ENCODE measurements around the gene FHOD3.

The FHOD3 gene

DNA sequence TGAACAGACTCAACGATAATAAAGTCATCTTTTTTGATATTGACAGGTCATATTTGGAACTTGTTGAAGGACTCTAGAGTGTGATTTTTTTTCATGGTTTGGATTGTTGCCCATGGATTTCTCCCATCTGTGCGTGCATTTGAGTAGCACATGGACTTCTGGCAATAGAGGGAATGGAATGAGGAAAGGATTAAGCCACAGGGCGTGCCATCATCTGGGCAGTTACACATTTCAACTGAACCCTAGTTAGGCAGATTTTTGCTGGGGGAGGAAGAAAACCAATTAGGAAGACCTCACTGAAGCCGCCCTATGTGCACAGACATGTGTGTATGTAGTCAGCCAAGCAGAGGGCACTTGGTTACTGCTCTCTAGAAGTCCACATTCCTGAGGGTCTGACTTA, 458.7 kb downstream of the FHOD3 start:
- DNase-seq (ENCODE audit: low read depth in 1 of 2, low spot score in 1 of 2) = no peak
- no peak overlapping the region for H3K27ac ChIP-seq (replicated peaks)
- TF ChIP-seq GABPA (IDR thresholded peaks at IDR 0.05; ENCODE audit: low read depth) = no peak
- TF ChIP-seq, protein P1, sequence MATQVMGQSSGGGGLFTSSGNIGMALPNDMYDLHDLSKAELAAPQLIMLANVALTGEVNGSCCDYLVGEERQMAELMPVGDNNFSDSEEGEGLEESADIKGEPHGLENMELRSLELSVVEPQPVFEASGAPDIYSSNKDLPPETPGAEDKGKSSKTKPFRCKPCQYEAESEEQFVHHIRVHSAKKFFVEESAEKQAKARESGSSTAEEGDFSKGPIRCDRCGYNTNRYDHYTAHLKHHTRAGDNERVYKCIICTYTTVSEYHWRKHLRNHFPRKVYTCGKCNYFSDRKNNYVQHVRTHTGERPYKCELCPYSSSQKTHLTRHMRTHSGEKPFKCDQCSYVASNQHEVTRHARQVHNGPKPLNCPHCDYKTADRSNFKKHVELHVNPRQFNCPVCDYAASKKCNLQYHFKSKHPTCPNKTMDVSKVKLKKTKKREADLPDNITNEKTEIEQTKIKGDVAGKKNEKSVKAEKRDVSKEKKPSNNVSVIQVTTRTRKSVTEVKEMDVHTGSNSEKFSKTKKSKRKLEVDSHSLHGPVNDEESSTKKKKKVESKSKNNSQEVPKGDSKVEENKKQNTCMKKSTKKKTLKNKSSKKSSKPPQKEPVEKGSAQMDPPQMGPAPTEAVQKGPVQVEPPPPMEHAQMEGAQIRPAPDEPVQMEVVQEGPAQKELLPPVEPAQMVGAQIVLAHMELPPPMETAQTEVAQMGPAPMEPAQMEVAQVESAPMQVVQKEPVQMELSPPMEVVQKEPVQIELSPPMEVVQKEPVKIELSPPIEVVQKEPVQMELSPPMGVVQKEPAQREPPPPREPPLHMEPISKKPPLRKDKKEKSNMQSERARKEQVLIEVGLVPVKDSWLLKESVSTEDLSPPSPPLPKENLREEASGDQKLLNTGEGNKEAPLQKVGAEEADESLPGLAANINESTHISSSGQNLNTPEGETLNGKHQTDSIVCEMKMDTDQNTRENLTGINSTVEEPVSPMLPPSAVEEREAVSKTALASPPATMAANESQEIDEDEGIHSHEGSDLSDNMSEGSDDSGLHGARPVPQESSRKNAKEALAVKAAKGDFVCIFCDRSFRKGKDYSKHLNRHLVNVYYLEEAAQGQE (IDR thresholded peaks at IDR 0.05; ENCODE audit: insufficient replicate concordance, low read depth) = no peak
- TF ChIP-seq SPI1 (IDR thresholded peaks at IDR 0.05; ENCODE audit: borderline replicate concordance, low read depth) = no peak
- TF ChIP-seq, protein P2, sequence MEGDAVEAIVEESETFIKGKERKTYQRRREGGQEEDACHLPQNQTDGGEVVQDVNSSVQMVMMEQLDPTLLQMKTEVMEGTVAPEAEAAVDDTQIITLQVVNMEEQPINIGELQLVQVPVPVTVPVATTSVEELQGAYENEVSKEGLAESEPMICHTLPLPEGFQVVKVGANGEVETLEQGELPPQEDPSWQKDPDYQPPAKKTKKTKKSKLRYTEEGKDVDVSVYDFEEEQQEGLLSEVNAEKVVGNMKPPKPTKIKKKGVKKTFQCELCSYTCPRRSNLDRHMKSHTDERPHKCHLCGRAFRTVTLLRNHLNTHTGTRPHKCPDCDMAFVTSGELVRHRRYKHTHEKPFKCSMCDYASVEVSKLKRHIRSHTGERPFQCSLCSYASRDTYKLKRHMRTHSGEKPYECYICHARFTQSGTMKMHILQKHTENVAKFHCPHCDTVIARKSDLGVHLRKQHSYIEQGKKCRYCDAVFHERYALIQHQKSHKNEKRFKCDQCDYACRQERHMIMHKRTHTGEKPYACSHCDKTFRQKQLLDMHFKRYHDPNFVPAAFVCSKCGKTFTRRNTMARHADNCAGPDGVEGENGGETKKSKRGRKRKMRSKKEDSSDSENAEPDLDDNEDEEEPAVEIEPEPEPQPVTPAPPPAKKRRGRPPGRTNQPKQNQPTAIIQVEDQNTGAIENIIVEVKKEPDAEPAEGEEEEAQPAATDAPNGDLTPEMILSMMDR (IDR thresholded peaks at IDR 0.05; ENCODE audit: insufficient read depth, low read length) = no peak
- no peak for TF ChIP-seq POLR2AphosphoS5 (IDR thresholded peaks at IDR 0.05; ENCODE audit: low read depth)

DNA sequence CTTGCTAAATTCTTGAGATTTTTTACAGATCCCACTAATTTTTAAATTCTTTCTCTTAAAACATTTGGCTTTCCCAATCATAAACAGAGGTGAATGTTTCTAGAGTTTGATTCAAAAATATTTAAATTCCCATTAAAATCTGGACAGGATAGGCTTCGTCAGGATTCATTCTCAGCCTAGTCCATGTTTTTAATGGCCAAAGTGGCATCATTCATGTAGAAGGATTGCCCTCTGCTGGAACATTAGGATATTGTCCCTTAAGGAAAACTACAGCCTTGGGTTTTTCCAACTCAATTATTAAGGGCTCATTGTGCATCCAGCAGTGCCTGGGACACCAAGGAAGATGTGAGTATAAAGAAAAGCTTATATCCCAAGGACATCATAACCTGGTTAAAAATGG, 459.6 kb downstream of the FHOD3 start:
- Histone ChIP-seq H3K27ac (replicated peaks) (no peak overlapping the region), H3K27me3 (ENCODE audit: insufficient read depth, poor library complexity, severe bottlenecking) (no peaks in the 10 kb centered on the region), H3K4me3 (replicated peaks; ENCODE audit: insufficient read depth, low read length) (no peak overlapping the region)
- no peak for DNase-seq (ENCODE audit: low read depth in 1 of 2, low spot score in 1 of 2)
- no peak for TF ChIP-seq POLR2AphosphoS5 (IDR thresholded peaks at IDR 0.05; ENCODE audit: low read depth)
- TF ChIP-seq, protein P1 (IDR thresholded peaks at IDR 0.05; ENCODE audit: insufficient replicate concordance, low read depth) = no peak
- TF ChIP-seq, protein P2 (IDR thresholded peaks at IDR 0.05; ENCODE audit: insufficient read depth, low read length) = peak; percentile 46
- no peak for TF ChIP-seq GABPA (IDR thresholded peaks at IDR 0.05; ENCODE audit: low read depth)

More for the DNA sequence above, 458.7 kb downstream of the FHOD3 start:
- Histone ChIP-seq H3K4me3 (replicated peaks; ENCODE audit: insufficient read depth, low read length) (no peak overlapping the region), H3K27me3 (ENCODE audit: insufficient read depth, poor library complexity, severe bottlenecking) (no peaks in the 10 kb centered on the region)

DNA sequence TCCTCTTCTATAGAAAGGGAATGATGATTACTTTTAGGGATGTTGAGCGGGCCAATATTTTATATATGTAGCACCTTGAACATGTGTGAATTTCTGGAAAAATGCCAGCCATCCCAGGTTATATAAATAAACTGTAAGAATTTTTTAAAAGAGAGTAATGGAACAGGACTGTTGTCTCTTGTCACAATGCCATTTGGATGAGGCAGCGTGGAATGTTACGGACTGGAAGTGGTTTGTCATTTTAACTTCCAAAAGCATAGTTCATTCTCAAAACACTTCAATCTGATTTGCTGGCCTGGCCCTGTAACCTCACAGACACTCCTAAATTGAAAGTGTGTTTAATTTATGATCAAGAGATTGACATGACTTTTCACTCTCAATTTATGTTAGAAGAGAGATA, 460.5 kb downstream of the FHOD3 start:
- Histone ChIP-seq H3K4me3 (replicated peaks; ENCODE audit: insufficient read depth, low read length) (no peak overlapping the region), H3K27me3 (ENCODE audit: insufficient read depth, poor library complexity, severe bottlenecking) (no peaks in the 10 kb centered on the region), H3K27ac (replicated peaks) (no peak overlapping the region)
- TF ChIP-seq, protein P2 (IDR thresholded peaks at IDR 0.05; ENCODE audit: insufficient read depth, low read length) = no peak
- no peak for TF ChIP-seq SPI1 (IDR thresholded peaks at IDR 0.05; ENCODE audit: borderline replicate concordance, low read depth)
- TF ChIP-seq, protein P1 (IDR thresholded peaks at IDR 0.05; ENCODE audit: insufficient replicate concordance, low read depth) = no peak
- TF ChIP-seq GABPA (IDR thresholded peaks at IDR 0.05; ENCODE audit: low read depth) = no peak
- TF ChIP-seq POLR2AphosphoS5 (IDR thresholded peaks at IDR 0.05; ENCODE audit: low read depth) = no peak
- DNase-seq (ENCODE audit: low read depth in 1 of 2, low spot score in 1 of 2) = no peak
